CD4-positive, alpha-beta memory T cell (primary cell): ENCODE results near the gene PRR15L. TPM values are rescaled to one million over a fixed set of nuclear protein-coding genes. Genes with fewer than 3 reads are reported as not detected.

Source experiments
- CTCF ChIA-PET: fragments of 350-600 bp; sonication (Branson Sonifier 250); formaldehyde crosslinking; loops from one replicate; lab custom pipeline; 2021; ENCODE audit warnings: inconsistent platforms; ENCODE audit not compliant: partially characterized antibody; lab: Charles Lee
- POLR2A ChIA-PET: fragments of 350-600 bp; sonication (Branson Sonifier 250); formaldehyde crosslinking; loops from one replicate; lab custom pipeline; 2021; ENCODE audit not compliant: partially characterized antibody; lab: Charles Lee
- DNase-seq, 5 donors: peaks; one replicate each; pipeline versions ENCODE4 v3.0.0 to v3.0.0-alpha.2; 2020 to 2022; ENCODE audit warnings: mixed read lengths in 1 of 5
- H3K27ac ChIP-seq: one replicate; pipeline ENCODE4 v1.7.0; 2013; ENCODE audit warnings: low read depth, low read length
- H3K27me3 ChIP-seq: 2 replicates; pipeline ENCODE4 v1.7.0; 2013; ENCODE audit warnings: mild to moderate bottlenecking, low read length, moderate library complexity; ENCODE audit not compliant: insufficient read depth
- H3K36me3 ChIP-seq: 2 replicates; pipeline ENCODE4 v1.7.0; 2013; ENCODE audit warnings: mild to moderate bottlenecking, low read length, moderate library complexity; ENCODE audit not compliant: insufficient read depth
- H3K4me1 ChIP-seq: 2 replicates; pipeline ENCODE4 v1.7.0; 2013; ENCODE audit warnings: mild to moderate bottlenecking, low read length, moderate library complexity; ENCODE audit not compliant: insufficient read depth
- H3K4me3 ChIP-seq, 2 donors: one replicate each; pipeline ENCODE4 v1.7.0; 2013; ENCODE audit warnings: low read length in 2 of 2, mild to moderate bottlenecking in 1 of 2
- H3K9me3 ChIP-seq, 2 donors: one replicate each; pipeline ENCODE4 v1.7.0; 2013; ENCODE audit warnings: low read length in 2 of 2, control low read depth in 1 of 2; ENCODE audit not compliant: control insufficient read depth in 1 of 2
- H3K27ac Mint-ChIP-seq, 7 donors: one replicate each; pipeline ENCODE4 v1.8.0; 2020 to 2021; ENCODE audit warnings: mixed read lengths in 7 of 7, mild to moderate bottlenecking in 6 of 7, inconsistent platforms in 3 of 7, moderate library complexity in 3 of 7
- H3K27me3 Mint-ChIP-seq, 2 donors: one replicate each; pipeline ENCODE4 v1.8.0; 2020 to 2021; ENCODE audit warnings: mixed read lengths in 2 of 2
- H3K36me3 Mint-ChIP-seq, 2 donors: one replicate each; pipeline ENCODE4 v1.8.0; 2020 to 2021; ENCODE audit warnings: mixed read lengths in 2 of 2, inconsistent platforms in 1 of 2, mild to moderate bottlenecking in 1 of 2
- H3K4me1 Mint-ChIP-seq, 4 donors: one replicate each; pipeline ENCODE4 v1.8.0; 2020 to 2021; ENCODE audit warnings: mixed read lengths in 4 of 4, mild to moderate bottlenecking in 1 of 4
- H3K4me3 Mint-ChIP-seq, 8 donors: one replicate each; pipeline ENCODE4 v1.8.0; 2020 to 2021; ENCODE audit warnings: mixed read lengths in 8 of 8, mild to moderate bottlenecking in 7 of 8, moderate library complexity in 6 of 8, inconsistent platforms in 3 of 8
- H3K9me3 Mint-ChIP-seq, 8 donors: one replicate each; pipeline ENCODE4 v1.8.0; 2020 to 2021; ENCODE audit warnings: mixed read lengths in 8 of 8, mild to moderate bottlenecking in 5 of 8, inconsistent platforms in 3 of 8, moderate library complexity in 1 of 8
- intact Hi-C: fragments of 100-400 bp; cut with micrococcal nuclease; formaldehyde crosslinking; loops from one replicate; pipeline ENCODE4 v1.15.1; 2023
- polyA plus RNA-seq, 2 donors: library from polyadenylated mRNA; unstranded; fragments of 300-500 nt; fragmentation: Illumina TruSeq; gene quantifications; one replicate each; pipeline ENCODE4 v1.2.3, GENCODE V29; 2021
- total RNA-seq, 2 experiments: library from RNA; stranded (reverse); gene quantifications; one replicate each; pipeline ENCODE4 v1.2.3, GENCODE V29; 2021

PRR15L gene
- total and polyA plus RNA-seq, 4 experiments from 2014 or later, result 0.11 TPM; not detected in 3

DNA sequence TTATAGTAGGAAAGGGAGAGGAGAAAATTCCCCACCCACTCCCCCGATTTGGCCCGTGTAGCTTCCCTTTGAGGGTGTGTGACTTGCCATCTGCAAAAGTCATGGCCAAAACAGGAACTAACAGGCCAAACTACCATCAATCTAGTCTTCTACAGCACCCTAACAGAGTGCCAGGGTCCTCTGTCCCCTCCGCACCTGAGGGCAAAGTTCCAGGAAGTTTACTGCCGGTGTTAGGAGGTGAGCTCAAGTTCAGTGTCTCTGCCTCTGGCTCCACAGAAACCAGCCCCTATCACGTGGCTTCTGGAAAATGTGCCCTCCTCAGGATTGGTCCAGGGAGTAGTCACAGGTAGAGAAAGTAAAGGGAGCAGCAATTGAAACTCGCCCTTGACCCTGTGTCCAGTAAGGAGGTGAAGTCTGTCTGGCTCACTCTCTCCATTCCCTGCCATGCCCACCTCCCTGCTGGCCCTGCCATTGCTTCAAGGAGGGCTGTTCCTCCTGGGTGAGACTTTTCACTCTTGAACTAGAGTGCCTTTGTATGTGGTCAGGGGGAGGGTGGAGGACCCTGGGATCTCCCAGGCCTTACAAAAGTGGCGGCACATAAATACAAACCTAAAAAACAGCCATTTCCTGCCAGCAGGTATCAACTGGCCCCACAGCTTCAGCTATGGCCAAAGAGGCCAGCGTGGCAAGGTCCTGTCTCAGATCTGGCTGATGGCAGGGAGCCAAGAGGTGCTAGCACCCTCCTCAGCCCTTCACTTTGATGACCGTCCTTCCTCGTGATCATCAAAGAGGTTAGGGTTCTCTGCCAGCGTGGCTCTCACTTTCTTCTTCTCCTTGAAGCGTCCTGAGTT, 5.3 kb downstream of the PRR15L start:
- Histone ChIP-seq H3K4me1 (peaks cover 17% of the 10 kb centered on the region), H3K4me3 (no peak overlapping the region), H3K9me3 (no peaks in the 10 kb centered on the region), H3K27me3 (no peaks in the 10 kb centered on the region), H3K36me3 (no peaks in the 10 kb centered on the region), H3K27ac (no peak overlapping the region)
- H3K9me3 Mint-ChIP-seq, result no peaks in the 10 kb centered on the region
- H3K4me3 Mint-ChIP-seq, result no peak overlapping the region
- H3K4me1 Mint-ChIP-seq, result peaks cover 11 to 17% (median 13%) of the 10 kb centered on the region in 4 donors
- DNase-seq, result no peak
- POLR2A ChIA-PET, result interaction anchor here (1.5 to 3.8 kb wide), 2 partner anchors 10 to 18 kb away, joined by 5 to 30 read pairs; partner anchors contain the start of genes CDK5RAP3 and PNPO
- H3K27me3 Mint-ChIP-seq, result no peaks in the 10 kb centered on the region
- peaks cover 4% of the 10 kb centered on the region in 2 donors for H3K36me3 Mint-ChIP-seq
- H3K27ac Mint-ChIP-seq, result no peak overlapping the region
- CTCF ChIA-PET, result interaction anchor here (0.7 to 15.5 kb wide), 6 partner anchors 9 to 121 kb away, joined by 3 to 244 read pairs (median 28); partner anchors contain the start of genes CDK5RAP3 and PNPO
- intact Hi-C loops, result no loop called here

- Mint-ChIP-seq H3K4me3 (no peak overlapping the region), H3K27ac (no peak overlapping the region), H3K36me3 (peaks cover 10% of the 10 kb centered on the region in 2 donors), H3K27me3 (no peaks in the 10 kb centered on the region), H3K9me3 (no peaks in the 10 kb centered on the region), H3K4me1 (peaks cover 12 to 25% (median 18%) of the 10 kb centered on the region in 4 donors)
- Histone ChIP-seq H3K4me3 (no peak overlapping the region), H3K9me3 (no peaks in the 10 kb centered on the region), H3K27me3 (no peaks in the 10 kb centered on the region), H3K27ac (no peak overlapping the region), H3K36me3 (peaks cover 4% of the 10 kb centered on the region), H3K4me1 (peaks cover 25% of the 10 kb centered on the region)
- ChIA-PET POLR2A (interaction anchor here (0.8 to 3.8 kb wide), 5 partner anchors 9 to 55 kb away, joined by 4 to 30 read pairs (median 6); partner anchors contain the start of genes CDK5RAP3 and PNPO), CTCF (interaction anchor here (0.5 to 15.5 kb wide), 19 partner anchors 9 to 130 kb away, joined by 3 to 244 read pairs (median 5); partner anchors contain the start of genes CDK5RAP3 and PNPO)
- no peak for DNase-seq
- intact Hi-C loops, result no loop called here
Observed at GRCh38 chr17:47950448-47950847, 7.2 kb downstream of the PRR15L start.

DNA sequence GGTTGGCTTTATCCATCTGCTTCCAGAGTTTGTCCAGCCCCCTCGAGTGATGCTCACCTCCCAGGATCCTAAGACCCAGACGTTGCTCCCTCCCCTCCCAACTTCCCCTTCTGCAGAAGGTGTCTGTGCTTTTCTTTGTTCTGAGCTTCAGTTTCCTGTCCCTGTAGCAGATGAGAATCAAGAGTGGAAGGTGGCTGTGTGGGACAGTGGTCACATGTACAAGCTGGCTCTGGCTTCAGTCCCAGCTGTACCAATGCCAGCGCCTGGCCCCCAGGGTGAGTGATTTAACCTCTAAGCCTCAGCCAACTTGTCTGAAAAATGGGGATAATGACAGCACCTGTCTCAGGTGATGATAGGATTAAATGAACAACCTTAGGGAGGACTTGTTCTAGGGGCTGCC, 7.7 kb downstream of the PRR15L start:
- Histone ChIP-seq H3K27me3 (no peaks in the 10 kb centered on the region), H3K36me3 (peaks cover 4% of the 10 kb centered on the region), H3K4me3 (no peak overlapping the region), H3K27ac (peak overlapping the region; percentile 37), H3K9me3 (no peaks in the 10 kb centered on the region), H3K4me1 (peaks cover 30% of the 10 kb centered on the region)
- Mint-ChIP-seq H3K4me3 (peak overlapping the region in 4 of 8 donors; percentile 36 to 91 (median 68)), H3K4me1 (peaks cover 17 to 30% (median 23%) of the 10 kb centered on the region in 4 donors), H3K27ac (peak overlapping the region in 3 of 7 donors; percentile 47 to 52 (median 49)), H3K27me3 (no peaks in the 10 kb centered on the region), H3K9me3 (no peaks in the 10 kb centered on the region), H3K36me3 (peaks cover 12 to 15% of the 10 kb centered on the region in 2 donors)
- CTCF ChIA-PET, result interaction anchor here (0.8 to 15.5 kb wide), 22 partner anchors 10 to 158 kb away, joined by 3 to 244 read pairs (median 5); partner anchors contain the start of genes CDK5RAP3, PNPO and SP2
- DNase-seq, result peak in 2 of 5 donors; percentile 7 to 15
- intact Hi-C loops, result loop anchor here (1.0 to 10.0 kb wide), 4 partner anchors 20 to 668 kb away; no protein-coding TSS in a partner anchor
- POLR2A ChIA-PET, result interaction anchor here (0.8 to 3.8 kb wide), 6 partner anchors 9 to 76 kb away, joined by 4 to 30 read pairs (median 5); partner anchors contain the start of genes CDK5RAP3 and PNPO

DNA sequence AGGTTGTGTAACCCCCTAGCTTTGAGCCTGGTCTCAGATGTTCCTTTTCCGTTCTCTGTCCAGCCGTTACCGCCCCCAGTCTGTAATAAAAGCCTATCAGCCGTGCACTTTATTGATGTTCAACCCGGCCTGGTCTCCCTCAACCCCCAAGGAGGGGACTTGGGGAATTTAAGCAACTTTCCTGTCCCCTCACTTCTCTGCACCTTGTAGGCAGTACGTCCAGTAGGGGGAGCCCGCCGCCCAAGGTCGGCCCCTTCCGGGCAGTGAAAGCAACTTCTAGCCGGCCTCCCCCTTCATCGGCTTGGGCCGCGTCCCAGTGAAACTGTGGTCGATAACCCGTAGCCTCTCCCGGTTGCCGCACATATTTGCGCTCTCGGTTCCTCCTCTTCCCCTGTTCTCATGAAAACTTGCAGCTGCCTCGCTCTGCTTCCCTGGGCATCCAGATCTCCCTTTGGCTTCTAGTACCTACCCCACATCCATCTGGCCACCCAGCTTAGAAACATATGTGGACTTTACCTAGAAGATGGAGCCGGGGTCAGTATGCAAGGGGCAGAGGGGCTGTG, 8.4 kb downstream of the PRR15L start:
- no peaks in the 10 kb centered on the region for H3K9me3 ChIP-seq
- Mint-ChIP-seq H3K27me3 (no peaks in the 10 kb centered on the region), H3K9me3 (no peaks in the 10 kb centered on the region), H3K36me3 (peaks cover 12 to 20% of the 10 kb centered on the region in 2 donors), H3K4me3 (peak overlapping the region; percentile 61 to 91 (median 74)), H3K27ac (peak overlapping the region; percentile 29 to 93 (median 69)), H3K4me1 (peaks cover 21 to 36% (median 28%) of the 10 kb centered on the region in 4 donors)
- ChIA-PET POLR2A (interaction anchor here (1.5 to 3.8 kb wide), 5 partner anchors 8 to 76 kb away, joined by 4 to 30 read pairs (median 6); partner anchors contain the start of genes CDK5RAP3 and PNPO), CTCF (interaction anchor here (0.8 to 15.5 kb wide), 27 partner anchors 11 to 277 kb away, joined by 3 to 244 read pairs (median 5); partner anchors contain the start of genes CDK5RAP3, PNPO and SP2)
- intact Hi-C loops, result loop anchor here (1.0 to 10.0 kb wide), 4 partner anchors 21 to 669 kb away; no protein-coding TSS in a partner anchor
- peak overlapping the region; percentile 37 for H3K27ac ChIP-seq
- peaks cover 4% of the 10 kb centered on the region for H3K36me3 ChIP-seq
- DNase-seq, result peak; percentile 59 to 71 (median 63)
- H3K4me1 ChIP-seq, result peaks cover 34% of the 10 kb centered on the region
- peak overlapping the region in 1 of 2 donors; percentile 51 for H3K4me3 ChIP-seq
- H3K27me3 ChIP-seq, result no peaks in the 10 kb centered on the region

- no peak overlapping the region for H3K4me3 ChIP-seq
- no peaks in the 10 kb centered on the region for H3K9me3 ChIP-seq
- H3K9me3 Mint-ChIP-seq, result no peaks in the 10 kb centered on the region
- peak overlapping the region in 6 of 7 donors; percentile 29 to 93 (median 68) for H3K27ac Mint-ChIP-seq
- peak overlapping the region in 2 of 8 donors; percentile 64 to 91 for H3K4me3 Mint-ChIP-seq
- H3K27me3 ChIP-seq, result no peaks in the 10 kb centered on the region
- ChIA-PET CTCF (interaction anchor here (0.8 to 15.5 kb wide), 20 partner anchors 8 to 277 kb away, joined by 3 to 244 read pairs (median 6); partner anchors contain the start of genes CDK5RAP3, PNPO and PRR15L), POLR2A (interaction anchor here (0.7 to 3.8 kb wide), 6 partner anchors 8 to 77 kb away, joined by 3 to 30 read pairs (median 7); partner anchors contain the start of genes CDK5RAP3, PNPO and SP2)
- H3K27ac ChIP-seq, result no peak overlapping the region
- intact Hi-C loops, result loop anchor here (1.0 to 10.0 kb wide), 4 partner anchors 22 to 670 kb away; no protein-coding TSS in a partner anchor
- H3K36me3 Mint-ChIP-seq, result peaks cover 12 to 20% of the 10 kb centered on the region in 2 donors
- peaks cover 34% of the 10 kb centered on the region for H3K4me1 ChIP-seq
- no peak for DNase-seq
- H3K27me3 Mint-ChIP-seq, result no peaks in the 10 kb centered on the region
- peaks cover 21 to 38% (median 30%) of the 10 kb centered on the region in 4 donors for H3K4me1 Mint-ChIP-seq
- H3K36me3 ChIP-seq, result peaks cover 4% of the 10 kb centered on the region
Observed at GRCh38 chr17:47948706-47949196, 8.9 kb downstream of the PRR15L start.

- Mint-ChIP-seq H3K36me3 (peaks cover 12 to 24% of the 10 kb centered on the region in 2 donors), H3K9me3 (no peaks in the 10 kb centered on the region), H3K4me3 (peak overlapping the region in 1 of 8 donors; percentile 39), H3K27ac (peak overlapping the region; percentile 3 to 79 (median 29)), H3K27me3 (no peaks in the 10 kb centered on the region), H3K4me1 (peaks cover 29 to 49% (median 39%) of the 10 kb centered on the region in 4 donors)
- intact Hi-C loops, result loop anchor here (1.0 to 10.0 kb wide), 3 partner anchors 80 to 138 kb away; no protein-coding TSS in a partner anchor
- ChIA-PET POLR2A (interaction anchor here (1.0 to 2.5 kb wide), 5 partner anchors 23 to 101 kb away, joined by 3 to 8 read pairs (median 3); partner anchors contain the start of genes CDK5RAP3, NFE2L1 and SP2), CTCF (interaction anchor here (0.7 to 15.5 kb wide), 28 partner anchors 8 to 778 kb away, joined by 3 to 244 read pairs (median 5); partner anchors contain the start of genes CDK5RAP3, PNPO, PRR15L and SCRN2)
- H3K36me3 ChIP-seq, result peaks cover 4% of the 10 kb centered on the region
- peaks cover 46% of the 10 kb centered on the region for H3K4me1 ChIP-seq
- H3K27me3 ChIP-seq, result no peaks in the 10 kb centered on the region
- H3K27ac ChIP-seq, result no peak overlapping the region
- no peaks in the 10 kb centered on the region for H3K9me3 ChIP-seq
- no peak overlapping the region for H3K4me3 ChIP-seq
- DNase-seq, result peak; percentile 55 to 83 (median 60)
Observed at GRCh38 chr17:47946929-47947397, 10.7 kb downstream of the PRR15L start.
